8988T (cell line): ENCODE results near the gene DENND1A.

ENCODE experiments used
- DNase-seq: peaks from one replicate; pipeline ENCODE4 v3.0.0; 2011

Gene DENND1A

GRCh38 chr9:123360161-123361085 is 569.5 kb downstream of the DENND1A start:
- peak; percentile 45 for DNase-seq

GRCh38 chr9:123359546-123359945 is 570.4 kb downstream of the DENND1A start:
- DNase-seq, result no peak

GRCh38 chr9:123359106-123359505 is 570.8 kb downstream of the DENND1A start:
- DNase-seq, result no peak

GRCh38 chr9:123358181-123358905 is 571.6 kb downstream of the DENND1A start:
- DNase-seq, result no peak

- no peak for DNase-seq
These were observed 572.2 kb downstream of the DENND1A start for GRCh38 chr9:123357743-123358059.

GRCh38 chr9:123356851-123357742 is 572.8 kb downstream of the DENND1A start:
- no peak for DNase-seq

GRCh38 chr9:123355761-123356431 is 574.0 kb downstream of the DENND1A start, which contains the start of gene CRB2:
CRB2 (plus strand) TSS chr9:123356197; CDS start chr9:123356261, 64 bp downstream.
- DNase-seq, result peak; percentile 55

GRCh38 chr9:123354806-123355508 is 575.0 kb downstream of the DENND1A start:
- peak; percentile 31 for DNase-seq

- DNase-seq, result peak; percentile 96
These were observed 575.8 kb downstream of the DENND1A start for GRCh38 chr9:123353984-123354591.

GRCh38 chr9:123353041-123353440 is 576.9 kb downstream of the DENND1A start:
- peak; percentile 26 for DNase-seq

GRCh38 chr9:123350590-123351310 is 579.2 kb downstream of the DENND1A start:
- DNase-seq, result peak; percentile 34

- peak; percentile 94 for DNase-seq
These were observed 580.0 kb downstream of the DENND1A start for GRCh38 chr9:123349691-123350480.

GRCh38 chr9:123349033-123349432 is 580.9 kb downstream of the DENND1A start:
- no peak for DNase-seq

GRCh38 chr9:123348317-123348992 is 581.5 kb downstream of the DENND1A start:
- DNase-seq, result peak; percentile 29

- DNase-seq, result no peak
These were observed 582.5 kb downstream of the DENND1A start for GRCh38 chr9:123347289-123348060.

- no peak for DNase-seq
These were observed 583.1 kb downstream of the DENND1A start for GRCh38 chr9:123346826-123347225.

- DNase-seq, result no peak
These were observed 583.9 kb downstream of the DENND1A start for GRCh38 chr9:123346026-123346425.

GRCh38 chr9:123345567-123345955 is 584.4 kb downstream of the DENND1A start:
- no peak for DNase-seq
